GM20431 (cell line): Measurements from ENCODE around the gene STAP2.

ENCODE experiments used
- in situ Hi-C: fragments of 300-500 bp; cut with MseI, MboI; formaldehyde crosslinking; loops from one replicate; pipeline ENCODE4 v1.15.0; 2020; ENCODE audit warnings: low sequenced_read_pairs; ENCODE audit not compliant: unreplicated experiment

Gene STAP2, protein sequence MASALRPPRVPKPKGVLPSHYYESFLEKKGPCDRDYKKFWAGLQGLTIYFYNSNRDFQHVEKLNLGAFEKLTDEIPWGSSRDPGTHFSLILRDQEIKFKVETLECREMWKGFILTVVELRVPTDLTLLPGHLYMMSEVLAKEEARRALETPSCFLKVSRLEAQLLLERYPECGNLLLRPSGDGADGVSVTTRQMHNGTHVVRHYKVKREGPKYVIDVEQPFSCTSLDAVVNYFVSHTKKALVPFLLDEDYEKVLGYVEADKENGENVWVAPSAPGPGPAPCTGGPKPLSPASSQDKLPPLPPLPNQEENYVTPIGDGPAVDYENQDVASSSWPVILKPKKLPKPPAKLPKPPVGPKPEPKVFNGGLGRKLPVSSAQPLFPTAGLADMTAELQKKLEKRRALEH

DNA sequence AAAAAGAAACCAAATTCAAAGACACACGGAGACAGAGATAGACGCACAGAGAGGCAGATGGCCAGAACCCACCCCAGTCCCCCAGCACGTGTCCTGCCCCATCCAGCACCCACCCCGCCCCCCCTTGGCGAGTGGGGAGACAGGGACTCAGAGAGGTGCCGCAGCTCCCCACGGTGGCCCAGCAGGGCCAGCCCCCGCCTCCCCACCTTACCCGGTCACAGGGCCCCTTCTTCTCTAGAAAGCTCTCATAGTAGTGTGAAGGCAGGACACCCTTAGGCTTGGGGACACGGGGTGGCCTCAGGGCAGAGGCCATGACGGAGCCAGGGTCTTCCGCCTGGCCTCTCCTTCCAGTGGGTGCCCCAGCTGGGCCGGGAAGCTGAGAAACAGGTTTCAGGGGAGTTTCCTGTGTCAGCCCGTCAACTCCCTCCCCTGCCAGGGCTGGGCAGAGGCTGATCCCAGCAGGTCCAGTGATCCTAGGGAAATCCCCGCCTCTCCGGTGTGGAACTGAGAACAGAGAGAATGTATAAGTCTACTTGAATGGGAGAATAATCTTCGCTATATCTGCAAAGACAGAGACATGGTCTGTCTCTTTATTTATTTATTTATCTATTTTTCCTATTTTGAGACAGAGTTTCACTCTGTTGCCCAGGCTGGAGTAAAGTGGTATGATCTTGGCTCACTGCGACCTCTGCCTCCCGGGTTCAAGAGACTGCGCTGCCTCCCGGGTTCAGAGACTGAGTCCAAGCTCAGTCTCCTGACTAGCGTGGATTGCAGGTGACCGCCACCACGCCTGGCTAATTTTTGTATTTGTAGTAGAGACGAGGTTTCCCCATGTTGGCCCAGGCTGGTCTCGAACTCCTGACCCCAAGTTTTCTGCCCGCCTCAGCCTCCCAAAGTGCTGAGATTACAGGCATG lies at the start of gene STAP2:
Gene STAP2 (minus strand): TSS at position 387 of the 915 bp plus-strand sequence. CDS start 74 bp downstream, at position 313.
- in situ Hi-C loops, result no loop called here

DNA sequence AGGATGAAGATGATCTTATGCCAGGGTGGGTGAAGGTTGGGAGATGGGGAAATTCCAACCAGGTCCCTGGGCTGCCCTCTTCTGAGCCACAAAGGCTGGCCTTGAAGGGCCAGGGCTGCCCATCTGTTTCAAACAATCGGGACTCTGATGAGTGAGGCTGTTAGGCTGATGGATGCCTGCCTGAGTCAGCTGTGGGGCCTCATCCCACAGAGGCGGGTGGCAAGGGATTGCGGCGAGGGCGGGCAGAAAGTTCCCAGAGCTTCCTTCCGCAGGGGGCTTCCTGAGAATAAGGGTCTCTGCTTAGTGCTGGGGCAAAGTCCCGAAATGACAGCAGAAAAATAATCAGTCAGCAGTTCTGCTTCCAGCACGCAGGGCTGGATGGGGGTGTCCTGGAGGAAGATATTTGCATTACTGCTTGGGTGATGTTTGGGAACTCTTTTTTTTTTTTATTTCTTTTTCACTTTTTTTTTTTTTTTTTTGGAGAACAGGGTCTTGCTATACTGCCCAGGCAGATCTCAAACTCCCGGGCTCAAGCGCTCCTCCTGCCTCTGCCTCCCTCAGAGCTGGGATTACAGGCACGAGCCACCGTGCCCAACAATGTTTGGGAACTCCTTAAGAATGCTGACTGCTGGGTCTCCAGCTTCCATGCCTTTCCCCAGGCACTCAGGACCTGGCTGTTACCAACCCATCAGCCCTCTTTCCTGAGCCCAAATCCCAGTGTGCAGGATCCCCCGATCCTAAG lies 47.6 kb upstream of the STAP2 start:
- in situ Hi-C loops, result no loop called here

DNA sequence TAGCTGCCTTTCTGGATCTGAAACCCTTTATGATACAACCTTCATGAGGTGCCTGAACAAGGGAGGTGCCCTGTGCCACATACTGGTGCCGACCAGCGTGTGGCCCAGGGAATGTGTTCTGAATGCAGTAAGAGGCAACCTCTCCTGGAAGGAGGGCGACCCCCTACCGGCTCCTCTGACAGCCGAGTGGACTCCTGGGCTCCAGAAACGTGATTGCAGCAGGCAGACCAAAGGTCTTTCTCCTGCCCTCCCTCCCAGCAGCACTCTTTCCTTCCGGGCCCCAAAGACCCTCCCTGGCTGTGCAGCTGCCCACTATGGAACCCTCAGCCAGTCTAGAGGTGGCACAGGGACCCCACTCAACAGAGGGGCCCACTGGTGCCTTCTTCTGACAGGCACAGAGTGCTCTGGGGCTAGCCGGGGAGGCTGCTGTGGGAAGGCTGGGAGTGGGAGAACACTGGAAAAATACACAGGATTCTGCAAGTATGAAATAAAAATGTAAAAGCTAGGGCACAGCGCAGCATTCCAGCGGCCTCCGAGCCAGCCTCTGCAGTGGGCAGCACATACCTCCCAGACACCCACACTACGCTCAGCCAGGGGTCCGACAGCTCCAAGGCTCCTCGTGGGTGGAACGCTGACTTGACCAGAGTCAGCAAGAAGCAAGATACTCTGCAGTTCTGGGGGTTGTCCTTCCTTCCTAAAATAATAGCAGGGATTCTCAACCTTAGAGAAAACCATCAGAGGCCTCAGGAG lies 46.8 kb upstream of the STAP2 start:
- in situ Hi-C loops, result no loop called here

DNA sequence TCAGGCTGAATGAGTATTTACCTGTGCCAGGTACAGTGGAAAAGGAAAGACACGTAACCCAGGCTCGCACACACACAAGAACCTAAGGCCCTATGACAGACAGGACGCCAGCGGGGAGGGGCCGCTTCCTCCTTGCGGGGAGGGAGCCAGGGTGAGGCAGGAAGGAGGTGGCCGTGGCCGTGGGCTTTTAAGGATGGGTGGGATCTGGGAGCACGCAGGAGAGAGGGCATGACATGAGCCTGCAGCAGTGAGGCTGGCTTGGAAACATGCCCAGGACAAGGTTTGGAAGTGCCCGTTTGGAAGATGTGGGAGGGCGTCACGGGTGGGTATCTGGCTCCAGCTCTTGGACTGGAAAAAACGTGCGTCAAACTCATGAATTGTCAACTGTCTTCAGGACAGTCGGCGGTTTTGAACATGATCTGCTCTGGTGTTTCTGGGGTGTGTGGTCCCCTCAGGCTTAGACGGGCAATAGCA lies 41.7 kb upstream of the STAP2 start:
- in situ Hi-C loops, result no loop called here

DNA sequence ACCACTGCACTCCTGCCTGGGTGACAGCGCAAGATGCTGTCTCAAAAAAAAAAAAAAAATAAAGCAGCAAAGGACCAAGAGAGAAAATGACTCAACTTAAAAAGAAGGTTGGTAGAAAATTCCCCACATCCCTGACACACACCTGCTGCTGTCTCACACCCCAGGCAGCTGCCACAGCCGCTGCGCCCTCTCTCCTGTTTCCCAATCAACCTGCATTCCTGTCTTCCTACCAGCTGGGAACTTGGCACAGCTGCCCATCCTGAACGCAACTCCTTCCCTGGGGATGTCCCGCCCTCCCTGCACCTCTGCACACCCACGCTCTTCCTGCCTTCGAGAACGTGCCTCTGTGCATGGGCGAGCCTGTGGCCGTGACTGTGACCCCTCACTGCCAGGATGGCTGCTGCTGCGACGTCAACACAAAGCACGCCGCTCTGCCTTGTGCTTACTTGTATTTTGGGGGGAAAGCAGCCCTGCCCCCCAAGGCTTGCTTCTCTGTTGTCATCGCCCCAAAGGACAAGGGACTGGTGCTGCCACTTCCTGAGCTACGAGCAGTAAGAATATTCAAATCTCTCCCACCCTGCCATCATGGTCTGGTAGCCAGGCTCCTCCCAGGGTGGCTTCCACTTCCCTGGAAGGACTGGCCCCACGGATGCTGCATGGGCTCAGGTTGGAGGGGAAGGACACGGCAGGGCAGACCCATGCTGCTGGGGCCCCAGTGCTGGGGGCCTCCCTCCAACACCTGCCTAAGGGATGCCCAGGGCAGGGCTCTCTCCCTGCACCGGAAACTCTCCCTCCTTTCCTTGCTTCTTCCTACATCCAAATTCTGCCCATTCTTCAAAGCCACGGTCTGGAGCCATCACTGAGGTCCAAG lies 41.0 kb upstream of the STAP2 start:
- in situ Hi-C loops, result no loop called here

DNA sequence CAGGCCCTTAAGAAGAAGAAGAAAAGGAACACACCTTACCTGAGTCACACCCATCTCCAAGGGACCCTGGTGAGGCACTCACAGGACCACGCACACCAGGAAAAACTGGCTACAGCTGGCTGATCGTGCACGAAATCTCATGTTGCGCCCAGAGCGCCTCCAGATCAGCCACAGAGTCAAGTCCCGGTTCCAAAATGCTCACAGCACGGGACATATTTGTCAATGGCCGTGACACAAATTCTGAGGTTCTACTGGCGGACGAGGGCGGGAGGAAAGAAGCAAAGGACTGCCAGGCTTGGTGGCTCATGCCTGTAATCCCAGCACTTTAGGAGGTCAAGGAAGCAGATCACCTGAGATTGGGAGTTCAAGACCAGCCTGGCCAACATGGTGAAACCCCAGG lies 40.3 kb upstream of the STAP2 start:
- in situ Hi-C loops, result no loop called here

DNA sequence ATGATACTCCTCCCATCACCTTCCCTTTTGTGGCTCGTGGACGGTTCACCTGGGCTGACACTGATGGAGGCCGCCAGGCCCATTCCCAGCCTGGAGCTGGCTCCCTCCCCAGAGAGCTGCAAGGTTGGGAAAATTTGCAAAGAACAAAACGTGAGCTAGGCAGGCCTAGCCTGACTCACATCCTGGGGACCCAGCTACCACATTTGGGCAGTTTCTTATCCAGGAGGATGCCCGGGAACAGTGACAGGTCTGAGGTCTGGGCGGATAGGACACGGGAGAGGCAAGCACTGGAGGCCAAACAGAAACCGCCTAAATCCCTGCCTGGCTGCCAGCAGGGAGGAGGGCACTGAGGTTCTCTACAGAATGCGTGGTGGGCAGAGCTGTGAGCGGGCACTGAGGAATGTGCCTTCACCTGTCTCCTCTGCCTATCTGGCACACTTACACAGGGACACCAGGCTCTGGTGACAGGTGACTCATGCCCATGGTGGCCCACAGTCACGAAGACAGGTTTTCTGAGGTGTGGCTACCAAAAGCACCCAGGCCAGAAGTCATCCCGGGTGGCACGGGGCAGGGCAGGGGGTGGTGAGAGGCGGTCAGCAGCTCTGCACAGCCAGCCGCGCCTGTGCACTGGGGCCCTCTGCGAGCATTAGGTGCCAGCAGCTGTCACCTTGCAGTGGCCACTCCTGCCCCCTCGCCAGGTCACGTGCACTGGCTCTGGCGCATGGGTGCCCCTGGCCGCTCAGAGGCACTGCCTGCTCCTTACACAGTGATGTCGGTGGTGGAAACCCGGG lies 38.6 kb upstream of the STAP2 start:
- in situ Hi-C loops, result no loop called here

DNA sequence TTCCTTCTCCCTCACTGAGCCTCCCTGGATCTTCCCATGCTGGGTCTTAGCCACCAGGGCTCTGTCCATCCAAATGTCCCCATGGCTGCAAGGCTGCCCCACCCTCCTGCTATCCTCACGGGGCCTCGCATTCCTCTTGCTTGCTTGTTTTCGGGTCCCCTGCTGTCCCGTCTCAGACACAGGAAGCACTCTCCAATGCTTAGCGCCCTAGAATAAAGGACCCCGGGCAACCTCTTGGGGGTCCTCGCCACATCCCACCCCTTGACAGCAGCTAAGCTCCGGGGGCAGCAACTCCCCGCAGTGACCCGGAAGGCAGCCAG lies 38.0 kb upstream of the STAP2 start:
- in situ Hi-C loops, result no loop called here

DNA sequence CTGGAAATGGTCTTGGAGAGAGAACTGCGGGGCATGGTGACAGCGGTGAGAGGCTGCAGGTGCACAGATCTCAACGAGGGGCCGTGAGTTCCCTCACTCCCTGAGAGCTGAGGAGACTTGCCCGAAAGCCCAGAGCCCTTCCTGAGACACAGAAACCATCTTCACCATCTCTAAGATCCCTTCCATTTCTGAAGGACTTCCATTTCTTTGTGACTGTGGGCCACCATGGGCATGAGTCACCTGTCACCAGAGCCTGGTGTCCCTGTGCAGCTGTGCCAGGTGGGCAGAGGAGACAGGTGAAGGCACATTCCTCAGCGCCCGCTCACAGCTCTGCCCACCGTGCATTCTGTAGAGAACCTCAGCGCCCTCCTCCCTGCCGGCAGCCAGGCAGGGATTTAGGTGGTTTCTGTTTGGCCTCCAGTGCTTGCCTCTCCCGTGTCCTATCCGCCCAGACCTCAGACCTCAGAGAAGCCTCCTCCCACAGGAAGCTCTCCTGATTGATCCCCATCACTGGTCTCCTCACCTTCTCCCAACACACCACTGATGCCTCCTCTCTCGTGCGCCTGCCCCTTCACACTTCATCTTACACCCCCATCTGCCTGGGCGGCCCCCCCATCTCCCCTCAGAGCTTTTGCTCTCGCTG lies 37.5 kb upstream of the STAP2 start:
- in situ Hi-C loops, result no loop called here

DNA sequence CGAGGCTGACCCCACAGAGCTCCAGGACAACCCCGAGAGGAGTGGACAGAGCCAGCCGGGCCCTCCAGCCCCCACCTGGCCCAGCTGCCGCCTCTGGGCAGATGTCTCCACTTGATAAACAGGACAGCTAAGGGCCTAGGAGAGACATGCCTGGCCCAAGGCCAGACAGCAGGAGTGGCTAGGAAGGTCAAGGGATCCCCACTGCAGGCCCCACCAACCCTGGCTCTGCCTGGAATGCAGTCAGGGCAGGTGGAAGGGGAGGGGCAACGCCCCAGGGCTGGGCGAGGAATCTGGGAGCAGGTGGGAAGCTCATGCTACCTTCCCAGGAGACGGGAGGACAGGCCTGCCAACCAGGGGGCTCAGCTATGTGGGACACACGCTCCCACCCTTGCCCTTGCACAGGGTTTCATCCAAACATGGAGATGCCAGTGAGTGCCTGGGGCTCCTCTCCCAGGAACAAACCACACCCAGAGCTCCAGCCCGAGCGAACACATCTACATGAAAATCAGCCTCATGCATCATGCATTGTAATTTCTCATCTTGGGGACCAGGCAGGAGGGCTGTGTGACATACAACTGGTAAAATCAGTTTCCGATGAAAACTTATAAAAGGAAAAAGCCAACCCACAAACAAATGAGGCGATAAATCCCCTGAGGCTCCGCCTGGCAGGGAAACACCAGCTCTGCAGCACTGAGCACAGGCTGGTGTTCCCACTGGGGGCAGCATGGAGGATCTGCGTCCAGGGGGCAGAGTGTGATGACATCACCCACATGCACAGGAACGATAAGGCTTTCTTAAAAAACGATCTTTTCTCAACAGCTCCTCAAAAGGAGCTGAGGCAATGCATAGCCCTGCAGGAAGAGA lies 36.8 kb upstream of the STAP2 start:
- in situ Hi-C loops, result no loop called here

DNA sequence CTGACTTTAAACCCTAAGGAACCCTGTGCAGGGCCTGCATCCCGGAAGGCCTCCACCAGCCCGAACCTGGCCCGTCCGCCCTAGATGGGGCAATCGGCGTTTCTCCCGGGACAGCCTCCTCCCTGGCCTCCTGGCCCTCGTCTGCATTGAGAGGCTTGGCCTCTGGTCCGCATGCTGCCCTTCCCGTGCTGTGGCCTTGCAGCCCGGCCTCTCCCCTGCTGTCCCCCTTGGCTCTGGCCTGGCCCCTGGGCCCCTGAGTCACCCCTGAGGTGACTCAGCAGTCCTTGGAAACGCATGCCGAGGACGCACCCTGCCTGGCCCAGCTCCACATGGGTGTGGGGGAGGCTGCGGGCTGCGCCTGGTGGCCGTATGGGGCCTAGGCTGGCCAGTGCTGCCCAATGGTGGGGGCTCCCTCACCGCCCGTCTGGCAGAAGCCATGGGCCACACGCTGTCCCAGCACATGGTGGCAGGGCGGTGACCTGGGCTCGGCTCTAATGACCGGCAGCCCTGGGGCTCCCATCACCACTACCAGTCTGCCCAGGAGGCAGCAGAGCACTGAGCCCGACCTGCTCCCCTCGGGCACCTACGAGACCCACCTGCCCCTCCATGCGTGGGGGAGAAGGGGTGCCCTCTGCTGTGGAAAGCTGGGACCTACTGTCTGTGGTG lies 36.0 kb upstream of the STAP2 start:
- in situ Hi-C loops, result no loop called here

DNA sequence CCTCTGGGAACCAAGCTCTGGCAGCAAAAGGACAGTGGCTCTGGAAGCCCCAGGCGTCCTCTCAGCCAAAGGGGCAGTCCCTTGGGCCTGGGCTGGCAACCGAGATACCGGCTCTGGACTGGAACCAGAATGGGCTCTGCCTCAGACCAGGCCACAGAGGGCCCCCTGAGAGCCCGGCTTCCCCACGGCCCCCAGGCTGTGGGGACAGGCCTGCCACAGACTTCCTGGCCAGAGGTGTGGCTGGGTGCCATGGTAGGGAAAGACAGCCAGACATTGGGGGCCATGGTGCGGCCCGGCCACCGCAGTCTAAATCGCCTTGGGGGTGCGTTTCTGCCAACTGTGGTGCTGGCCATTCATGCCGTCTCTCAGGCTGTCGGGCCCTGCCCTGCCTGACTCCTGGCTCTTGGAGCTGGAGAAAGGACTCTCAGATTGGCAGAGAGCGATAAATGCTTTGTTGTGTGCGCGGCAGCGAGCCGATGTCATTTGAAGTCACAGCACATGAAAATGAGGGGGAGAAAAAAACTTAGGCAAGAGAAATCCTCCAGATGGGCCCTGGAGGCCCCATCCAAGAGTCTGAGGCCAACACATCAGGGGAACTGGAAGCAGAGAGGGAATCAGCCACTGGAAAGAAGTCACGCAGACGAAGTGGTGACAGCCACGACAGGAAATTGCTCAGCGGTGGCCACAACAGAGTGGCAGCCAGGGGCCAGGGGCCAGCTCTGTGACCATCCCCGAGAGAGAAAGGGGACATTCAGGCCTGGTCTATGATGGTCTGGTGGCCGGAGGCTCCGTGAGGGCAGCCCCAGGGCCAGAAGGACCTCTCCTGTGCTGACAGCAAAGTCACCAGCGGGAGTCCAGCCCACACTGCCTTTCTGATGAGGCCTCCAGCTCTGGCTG lies 35.2 kb upstream of the STAP2 start:
- in situ Hi-C loops, result no loop called here

DNA sequence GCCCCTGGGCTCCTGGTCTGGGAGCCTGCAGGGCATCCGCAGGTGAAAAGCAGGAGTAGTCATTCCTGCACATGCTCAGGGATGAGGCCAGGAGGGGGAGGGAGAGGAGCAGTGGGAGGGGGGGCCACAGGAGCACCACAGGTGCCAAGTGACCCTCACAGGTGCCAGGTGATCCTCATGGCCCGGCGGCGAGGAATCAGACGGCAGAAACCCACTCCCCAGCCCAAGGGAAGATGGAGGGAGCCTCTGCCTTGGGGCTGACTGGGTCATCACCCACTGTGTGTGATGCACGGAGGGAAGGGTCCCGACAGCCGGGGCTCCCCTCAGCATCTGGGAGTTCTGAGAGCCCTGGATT lies 34.4 kb upstream of the STAP2 start:
- in situ Hi-C loops, result no loop called here

DNA sequence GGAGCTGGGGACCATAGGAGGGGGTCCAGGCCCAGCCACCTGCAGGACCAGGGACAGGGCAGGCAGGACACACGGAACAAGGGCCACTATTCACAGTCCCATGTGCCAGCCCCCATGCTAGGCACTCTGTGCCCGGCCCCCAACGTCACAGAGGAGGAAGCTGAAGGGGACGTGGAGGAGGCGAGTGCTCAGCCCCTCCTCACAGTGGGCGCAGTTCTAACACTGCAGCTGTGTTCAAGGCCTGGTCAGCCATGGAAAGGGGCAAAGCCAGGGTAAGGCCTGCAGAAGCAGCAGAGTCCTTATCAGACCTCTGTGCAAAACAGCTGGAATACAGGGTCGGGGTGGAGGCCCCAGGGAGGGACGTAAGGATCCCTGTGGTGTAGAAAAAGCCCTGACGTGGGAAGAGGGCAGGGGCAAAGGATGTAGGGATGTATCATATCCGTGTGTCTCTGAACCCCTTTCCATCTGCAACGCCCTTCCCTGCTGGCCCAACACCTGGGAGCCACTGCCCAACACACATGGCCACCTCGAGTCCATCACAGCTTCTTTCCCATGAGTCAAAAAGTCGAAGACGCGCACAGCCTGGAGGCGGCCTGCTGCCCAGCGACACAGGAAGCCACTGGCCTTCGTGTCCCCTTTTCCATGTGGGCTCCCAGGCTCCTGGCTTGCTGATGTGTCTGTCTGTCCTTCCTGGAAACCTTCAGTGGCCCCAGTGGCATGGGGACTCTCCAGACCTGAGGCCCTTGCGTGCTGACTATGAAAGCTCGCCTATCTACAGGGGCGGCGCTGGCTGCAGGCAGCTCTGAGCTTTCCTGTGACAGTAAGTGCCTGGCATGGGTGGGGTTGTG lies 33.8 kb upstream of the STAP2 start:
- in situ Hi-C loops, result no loop called here
